Hepatic stellate cell (primary cell): ENCODE results near the gene CX3CR1.

Source experiments
- DNase-seq: peaks from one replicate; pipeline ENCODE4 v3.0.0; 2011; ENCODE audit warnings: low spot score

CX3CR1 gene

DNA sequence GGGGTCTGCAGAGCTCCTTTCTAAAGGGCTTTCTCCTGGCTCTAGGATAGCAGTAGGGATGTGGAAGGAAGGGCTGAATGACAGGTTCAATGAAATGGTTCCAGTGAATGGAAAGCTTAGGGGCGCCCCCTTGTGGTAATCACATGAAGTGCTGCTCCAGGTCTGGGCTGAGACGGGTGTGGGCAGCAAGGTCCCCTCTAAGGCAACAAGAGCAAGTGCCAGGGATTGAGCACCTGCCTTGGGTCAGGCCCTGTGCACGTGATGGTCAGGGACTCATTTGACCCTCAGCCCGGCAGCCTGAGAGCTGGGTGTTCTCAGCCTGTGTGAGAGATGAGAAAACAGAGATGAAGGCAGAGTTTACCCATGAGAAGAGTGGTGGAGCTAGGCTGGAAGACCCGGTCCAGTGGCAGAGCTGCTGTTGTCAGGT lies 12.1 kb upstream of the CX3CR1 start:
- peak; percentile 70 for DNase-seq

DNA sequence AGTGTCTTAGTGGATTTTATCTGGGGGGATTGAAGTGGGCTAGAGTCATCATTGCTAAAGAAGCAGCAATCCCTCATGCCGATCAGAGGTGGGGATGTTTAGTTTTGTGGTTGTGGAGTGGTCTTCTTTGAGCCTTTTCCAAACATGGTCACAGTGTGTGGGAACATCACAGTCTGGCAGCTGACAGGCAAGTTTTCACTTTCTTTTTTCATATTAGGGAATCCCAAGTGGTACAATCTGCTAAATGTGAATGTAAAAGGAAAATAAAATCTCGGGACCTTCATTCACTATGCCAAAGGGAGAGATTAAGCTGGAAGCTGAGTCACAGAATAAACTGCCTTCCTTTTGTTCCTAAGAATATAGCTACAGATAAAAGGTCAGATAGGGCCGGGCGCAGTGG lies 10.4 kb upstream of the CX3CR1 start:
- DNase-seq: peak; percentile 45

DNA sequence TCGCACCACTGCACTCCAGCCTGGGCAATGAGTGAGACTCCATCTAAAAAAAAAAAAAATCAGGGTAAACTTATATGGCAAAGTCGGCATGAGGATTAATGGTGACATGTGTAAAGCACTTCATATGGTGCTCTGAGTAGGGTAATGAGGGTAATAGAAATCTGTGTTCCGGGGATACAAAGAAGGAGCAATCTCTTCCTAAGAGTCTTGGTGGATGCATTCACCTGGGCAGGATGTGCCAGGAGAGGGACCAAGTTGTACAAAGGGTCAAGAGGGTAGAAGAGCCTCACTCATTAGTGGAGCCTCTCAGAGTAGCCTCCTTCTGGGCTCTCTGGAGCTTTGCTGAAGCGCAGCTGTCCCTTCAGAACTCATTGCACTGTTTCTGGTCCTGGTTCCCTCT lies 9.3 kb upstream of the CX3CR1 start:
- DNase-seq: no peak

DNA sequence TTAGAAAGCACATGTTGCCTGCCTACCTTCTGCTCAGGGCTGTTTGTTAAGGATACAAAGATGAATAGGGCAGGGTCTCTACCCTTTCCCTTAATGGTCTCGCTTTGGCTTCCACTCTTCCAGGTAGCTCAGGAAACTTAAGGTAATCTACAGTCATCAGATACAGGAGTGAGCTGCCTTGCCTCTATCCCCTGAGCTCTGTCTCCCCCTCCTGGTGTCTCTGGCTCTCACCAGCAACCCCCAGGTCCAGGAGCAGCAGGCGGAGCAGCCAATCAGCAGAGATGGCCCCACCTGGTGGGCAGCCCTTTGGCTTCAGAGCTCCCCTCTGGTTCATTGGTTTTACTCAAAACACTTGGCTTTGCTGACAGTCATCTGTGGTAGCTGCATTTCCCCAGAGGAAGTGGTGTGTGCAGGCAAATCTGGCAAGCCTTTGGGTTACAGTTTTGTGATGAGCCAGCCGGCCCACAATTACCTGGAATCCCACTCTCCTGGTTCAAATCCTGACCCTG lies 8.5 kb upstream of the CX3CR1 start:
- peak; percentile 95 for DNase-seq

DNA sequence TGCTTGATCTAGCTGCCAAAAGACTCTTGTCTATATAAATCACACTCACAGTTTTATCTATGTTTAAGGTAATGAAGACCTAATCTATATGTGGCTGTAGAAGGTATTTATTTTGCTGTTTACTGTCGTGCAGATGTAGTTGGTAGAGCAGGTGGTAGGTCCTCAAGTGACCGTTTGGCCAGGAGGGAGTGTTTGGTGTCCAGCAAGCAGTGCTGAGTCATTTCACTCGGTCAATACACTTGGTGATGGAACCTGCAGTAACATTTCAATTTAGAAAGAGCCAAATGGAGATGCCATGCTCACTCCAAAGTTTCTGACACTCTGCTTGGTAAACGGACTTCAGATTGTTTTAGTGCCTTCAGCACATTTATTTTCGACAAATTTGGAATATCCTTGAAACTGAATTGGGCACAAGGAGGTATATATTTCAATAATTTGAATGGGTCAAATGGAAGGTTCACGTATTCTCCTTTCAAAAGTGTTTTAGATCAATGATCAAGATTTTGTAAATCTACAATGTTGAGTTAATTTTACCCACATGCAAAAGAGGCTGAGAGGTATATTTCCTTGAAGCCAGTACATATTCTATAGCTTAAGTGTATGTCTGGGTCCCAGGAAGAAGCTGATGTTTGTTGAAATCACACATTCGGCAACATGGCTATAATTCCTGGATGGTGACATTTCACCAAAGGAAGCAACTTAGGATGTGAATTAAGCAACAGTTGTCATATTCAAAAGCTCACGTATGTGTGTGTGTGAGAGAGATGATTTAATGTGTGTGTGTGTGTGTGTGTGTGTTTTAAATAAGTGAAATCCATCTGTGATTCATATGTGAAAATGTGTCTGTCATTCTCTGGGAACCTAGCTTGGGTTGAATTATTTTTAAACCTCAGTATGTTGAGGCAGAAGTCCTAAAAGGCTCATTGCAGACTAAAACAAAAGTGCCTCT lies 7.7 kb upstream of the CX3CR1 start:
- no peak for DNase-seq

DNA sequence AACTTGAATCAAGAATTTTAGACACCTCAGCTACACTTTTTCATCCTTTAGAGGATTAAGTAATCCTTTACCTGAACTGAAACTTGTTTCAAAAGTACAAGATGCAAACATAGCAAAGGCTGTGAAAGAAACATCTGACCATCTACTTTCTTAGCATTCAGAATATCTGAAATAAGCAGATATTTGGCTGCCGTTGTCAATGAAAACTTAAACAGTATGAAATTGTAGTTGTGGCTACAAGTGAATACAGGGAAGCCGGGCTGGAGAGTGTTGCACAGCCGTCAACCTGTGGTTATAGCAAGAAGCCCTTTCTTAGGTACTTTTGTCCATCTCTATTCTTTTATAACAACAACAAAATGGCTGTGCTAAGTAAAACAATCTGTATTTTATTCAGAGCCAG lies 6.9 kb upstream of the CX3CR1 start:
- no peak for DNase-seq

DNA sequence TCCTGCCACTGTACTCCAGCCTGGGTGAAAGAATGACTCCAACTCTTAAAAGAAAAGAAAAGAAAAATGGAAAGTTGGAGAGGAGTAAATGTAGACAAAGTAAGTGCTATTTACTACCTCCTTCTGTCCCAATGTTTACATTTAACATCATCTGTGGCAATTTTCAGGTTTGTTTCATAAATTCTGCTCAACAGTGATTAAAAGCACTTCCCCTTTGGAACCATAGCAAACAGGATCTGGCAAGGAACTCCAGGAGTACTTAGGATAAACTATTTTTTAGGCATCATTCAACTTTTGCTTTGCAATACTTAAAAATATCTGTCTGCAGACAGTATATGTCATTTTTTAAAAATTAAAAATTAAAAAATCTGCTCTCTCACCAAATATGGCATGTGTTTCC lies 5.5 kb upstream of the CX3CR1 start:
- DNase-seq: no peak

DNA sequence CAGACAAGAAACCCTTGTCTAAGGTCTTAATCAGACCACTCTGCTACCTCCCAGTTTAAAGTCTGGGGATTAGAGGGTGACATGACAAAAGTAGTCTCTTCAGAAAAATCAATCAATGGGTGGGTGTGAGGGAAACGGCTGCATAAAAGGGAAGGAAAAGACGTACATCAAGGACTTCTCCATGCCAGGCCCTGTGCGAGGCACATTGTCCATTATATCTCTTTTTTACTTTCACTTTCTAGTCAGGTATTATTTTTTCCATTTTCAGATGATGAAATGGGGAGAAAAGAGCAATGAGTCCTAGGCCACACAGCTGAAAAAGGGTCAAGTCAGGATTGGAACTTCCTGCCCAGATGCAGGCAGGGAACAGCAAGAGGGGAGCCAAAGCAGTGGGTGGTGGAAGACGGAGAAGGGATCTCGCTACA lies 4.6 kb upstream of the CX3CR1 start:
- no peak for DNase-seq

DNA sequence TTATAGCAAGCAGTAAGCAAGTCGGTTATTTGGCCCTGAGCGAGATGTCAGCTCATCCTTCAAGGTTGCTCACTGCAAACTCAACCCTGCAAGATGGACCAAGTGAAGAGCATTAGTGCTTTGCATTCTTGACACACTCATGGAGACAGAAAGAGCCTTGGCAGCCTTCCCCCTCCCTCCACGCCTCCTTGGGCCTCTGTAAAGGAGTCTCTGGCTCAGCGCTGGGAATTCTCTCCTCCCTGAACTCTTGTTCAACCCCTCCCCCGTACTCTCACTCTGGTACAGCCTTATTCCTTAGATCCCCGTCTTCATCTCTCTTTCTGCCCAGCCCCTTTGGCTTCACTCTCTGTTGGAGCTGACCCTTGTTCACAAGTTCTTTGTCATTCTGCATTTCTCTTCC lies 2.2 kb upstream of the CX3CR1 start:
- no peak for DNase-seq

DNA sequence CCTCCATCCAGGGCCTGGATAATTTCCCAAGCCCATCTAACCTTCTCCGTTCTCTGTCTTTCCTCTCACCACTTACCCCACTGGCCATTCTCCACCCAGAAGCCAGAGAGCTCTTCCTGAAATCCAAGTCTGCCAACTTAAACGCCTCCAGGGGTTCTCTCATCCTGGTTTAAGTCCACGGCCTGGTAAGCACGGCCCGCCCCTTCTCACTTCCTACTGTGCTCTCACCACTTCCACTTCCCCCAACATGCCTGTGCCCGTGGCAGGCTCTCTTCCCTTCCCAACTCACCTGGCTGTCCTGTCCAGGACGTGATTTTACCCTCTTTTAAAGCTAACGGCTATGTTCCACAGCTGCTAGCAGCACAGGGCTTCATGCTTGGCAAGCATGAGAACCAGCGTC lies 1.7 kb upstream of the CX3CR1 start:
- DNase-seq: no peak

DNA sequence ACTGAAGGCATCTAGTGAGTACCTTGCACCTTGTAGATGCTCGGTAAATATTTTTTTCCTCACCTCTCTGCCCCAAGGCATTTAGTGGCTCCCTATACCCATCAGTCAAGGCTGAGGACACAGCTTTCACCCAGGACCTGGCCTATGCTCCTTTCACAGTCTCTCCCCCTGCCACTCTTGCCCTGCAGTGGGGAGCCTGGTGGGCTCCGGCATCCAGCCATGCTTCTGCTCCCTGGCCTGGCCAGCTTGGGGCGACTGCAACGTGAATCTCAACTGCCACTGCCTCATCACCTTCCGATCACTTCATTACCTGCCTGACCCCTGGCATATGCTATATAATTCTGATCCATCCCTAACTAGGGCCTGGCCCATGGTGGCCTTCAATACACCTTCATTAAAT lies 735 bp upstream of the CX3CR1 start:
- no peak for DNase-seq

DNA sequence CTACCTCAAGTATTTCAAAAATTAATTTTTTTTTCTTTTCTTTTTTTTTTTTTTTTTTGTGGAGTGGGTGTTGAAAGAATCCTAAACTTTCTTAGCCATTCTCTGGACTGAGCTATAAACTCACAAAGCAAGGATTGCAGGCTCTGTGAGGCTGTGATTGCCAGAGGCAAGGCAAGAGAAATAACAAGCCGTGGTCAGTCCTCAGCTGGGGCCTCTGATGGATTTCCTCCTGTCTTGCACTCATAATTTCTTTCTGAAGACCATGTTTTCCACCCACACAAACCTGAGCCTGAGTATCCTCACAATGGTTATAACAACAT lies 1.3 kb downstream of the CX3CR1 start:
- no peak for DNase-seq

DNA sequence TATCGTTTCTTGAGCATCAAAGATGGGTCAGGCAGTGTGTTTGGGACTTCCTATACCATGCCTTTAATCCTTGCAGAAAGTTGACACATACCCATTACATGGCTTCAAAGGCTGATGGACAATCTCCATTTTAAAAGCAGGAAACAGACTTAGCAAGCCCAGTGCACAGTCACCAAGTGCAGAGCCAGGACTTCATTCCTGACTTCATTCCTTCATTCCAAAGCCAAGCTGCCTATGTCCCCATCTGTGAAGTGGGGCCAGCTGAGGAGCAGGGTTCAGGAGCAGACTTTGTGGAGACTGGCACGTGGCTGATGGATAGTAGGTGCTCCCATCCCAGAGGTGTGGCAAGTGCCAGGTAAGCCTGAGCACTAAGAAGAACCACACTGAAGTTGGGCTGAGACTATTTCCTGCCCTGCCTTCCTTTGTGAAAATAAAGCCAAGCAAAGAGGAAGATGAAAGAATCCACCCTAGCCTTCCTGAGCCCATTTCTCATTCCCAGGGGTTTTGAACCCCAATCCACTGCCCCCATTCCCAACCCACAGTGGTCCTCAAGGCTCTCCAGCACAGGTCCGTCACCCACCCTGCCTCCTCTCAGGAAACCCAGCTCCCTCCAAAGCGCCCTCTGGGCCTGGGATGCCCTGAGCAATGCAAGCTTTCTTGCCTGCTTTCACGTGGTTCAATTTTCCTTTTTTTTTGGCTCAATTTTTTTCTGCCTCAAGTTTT lies 1.8 kb downstream of the CX3CR1 start:
- no peak for DNase-seq

DNA sequence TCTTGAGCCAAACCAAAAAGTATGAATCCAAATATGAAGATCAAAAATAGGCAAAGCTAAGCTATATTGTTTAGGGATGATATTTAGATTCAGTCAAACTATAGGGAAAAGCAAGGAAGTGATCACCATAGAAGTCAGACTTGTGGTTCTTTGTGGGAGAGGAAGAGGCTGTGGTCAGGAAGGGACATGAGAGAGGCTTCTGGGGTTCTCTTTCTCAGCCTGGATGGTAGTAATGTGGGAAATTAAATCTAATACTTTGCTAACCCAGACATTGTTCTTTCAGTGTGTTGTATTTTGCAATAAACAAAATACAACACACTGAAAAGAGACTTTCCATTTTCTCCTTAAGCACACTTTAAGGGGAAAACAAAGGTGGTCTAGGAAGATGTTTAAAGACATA lies 3.1 kb downstream of the CX3CR1 start:
- DNase-seq: no peak

DNA sequence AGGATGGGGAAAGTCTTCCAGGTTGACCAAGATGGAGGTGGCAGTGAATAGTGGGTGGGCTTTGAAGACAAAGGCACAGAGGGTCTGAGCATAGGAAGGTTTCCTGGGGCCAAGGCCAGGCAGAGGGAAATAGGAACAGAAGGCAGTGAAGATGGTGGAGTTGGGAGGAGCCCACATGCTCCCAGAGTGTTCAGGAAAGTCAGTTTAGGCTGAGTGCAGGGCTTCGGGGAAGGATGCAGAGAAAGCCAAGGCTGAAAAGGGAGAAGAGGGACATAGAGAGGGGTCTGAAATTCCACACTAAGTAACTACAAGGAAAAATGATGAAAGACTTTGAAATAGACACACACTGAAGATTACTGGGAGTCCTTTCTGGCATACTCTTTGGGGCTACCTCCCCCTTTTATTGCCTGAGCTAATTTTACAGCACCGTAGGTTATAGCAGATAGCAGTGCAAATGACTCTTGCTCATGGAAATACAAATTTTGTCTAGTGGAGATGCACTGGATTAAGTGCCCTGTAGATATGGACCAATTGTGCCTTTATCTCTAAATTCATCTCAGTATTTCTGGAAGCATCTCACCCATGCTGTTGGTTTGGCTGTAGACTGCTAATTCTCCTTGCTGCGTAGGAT lies 3.8 kb downstream of the CX3CR1 start:
- DNase-seq: no peak

DNA sequence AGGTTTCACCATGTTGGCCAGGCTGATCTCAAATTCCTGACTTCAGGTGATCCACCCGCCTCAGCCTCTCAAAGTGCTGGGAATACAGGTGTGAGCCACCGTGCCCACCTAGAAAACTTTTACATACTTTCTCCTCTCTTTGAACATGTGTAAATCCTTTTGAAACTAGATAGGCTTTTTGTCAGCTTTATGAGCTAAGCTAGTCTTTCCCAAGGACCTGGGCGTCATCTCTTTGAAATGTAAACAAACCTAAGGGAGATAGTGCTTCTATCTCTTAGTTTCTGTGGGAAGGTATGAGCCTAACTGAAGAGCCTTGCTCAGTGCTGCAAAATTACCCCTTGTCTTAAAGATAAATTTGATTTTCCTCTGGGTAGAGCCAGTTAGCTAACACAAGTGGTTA lies 4.8 kb downstream of the CX3CR1 start:
- DNase-seq: no peak

DNA sequence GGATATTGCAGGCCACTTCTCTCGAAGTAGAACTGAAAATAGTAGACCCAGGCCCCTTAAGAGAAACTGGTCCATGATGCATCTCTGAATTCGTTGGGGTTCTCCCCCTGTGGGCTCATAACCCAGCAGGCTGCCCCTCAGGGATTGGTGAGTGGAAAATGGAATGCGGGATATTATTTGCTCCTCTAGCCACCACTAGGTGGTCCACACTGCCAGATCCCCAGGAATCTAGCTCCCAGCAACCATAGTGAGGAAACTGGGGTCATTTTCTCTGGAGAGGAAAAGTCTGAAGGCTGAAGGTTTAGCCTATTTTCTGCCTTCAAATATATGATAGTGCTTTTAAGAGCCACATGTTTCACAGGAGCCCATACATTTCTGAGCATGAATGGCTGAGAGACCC lies 6.7 kb downstream of the CX3CR1 start:
- no peak for DNase-seq

DNA sequence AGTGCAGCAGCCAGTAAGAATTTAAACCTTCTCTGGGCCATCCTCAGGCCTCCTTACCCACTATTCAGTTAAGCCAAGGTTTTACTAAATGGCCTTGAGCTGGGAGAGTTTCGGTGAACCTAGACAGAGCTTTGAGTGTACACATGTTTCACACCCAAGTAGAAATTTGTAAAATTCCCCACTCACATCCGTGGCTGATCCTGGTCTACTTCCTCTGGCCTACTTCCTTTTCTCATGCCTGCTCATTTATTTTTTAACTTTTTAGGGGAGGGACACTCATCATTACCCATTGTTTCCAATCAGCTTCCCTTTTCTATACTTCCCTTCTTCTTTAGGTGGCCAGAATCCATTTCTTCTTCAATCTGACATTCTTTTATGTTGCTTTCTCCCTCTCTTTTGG lies 7.6 kb downstream of the CX3CR1 start:
- DNase-seq: no peak

DNA sequence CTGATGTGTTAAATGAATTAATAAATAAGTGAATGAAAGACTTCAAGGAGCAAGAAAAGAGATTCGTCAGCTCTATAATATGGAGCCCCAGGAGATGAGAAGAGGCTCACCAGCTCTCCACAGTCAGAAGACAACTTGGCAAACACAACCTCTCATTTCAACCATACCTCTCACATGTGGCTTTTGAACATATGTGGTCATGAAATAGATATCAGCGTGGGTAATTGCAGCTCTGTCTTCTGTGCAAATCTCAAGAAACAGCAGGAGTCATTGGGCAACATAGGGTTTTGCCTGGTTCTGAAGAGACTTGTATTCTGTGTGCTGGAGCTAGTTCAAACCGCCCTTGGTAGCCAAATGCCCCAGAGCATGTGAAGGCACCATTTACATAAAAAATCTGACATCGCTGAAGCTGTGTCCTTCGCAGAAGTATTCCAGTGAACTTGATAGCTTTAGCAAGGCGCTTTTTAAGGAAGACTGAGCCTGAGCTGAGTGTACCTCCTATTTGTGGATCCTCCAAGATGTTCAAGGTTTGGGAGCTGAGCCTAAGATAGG lies 8.4 kb downstream of the CX3CR1 start:
- no peak for DNase-seq

DNA sequence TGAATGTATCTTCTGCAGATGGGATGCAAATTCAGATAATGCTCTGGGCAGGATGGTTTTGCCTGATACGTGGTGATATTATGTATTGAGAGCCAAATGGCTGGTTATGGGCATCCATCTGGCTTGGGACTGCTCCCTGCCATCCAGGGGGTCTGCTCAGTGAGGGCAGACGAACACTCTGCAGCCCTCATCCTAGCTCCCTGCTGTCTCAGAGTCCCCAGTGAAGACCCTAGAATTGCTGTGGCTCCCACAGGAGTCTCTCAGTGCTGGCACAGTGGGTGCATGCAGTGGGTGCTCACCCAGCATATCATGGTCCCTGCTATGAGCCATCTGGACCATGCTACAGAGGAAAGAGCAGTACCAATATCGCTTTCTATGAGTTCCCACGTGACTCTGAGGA lies 10.3 kb downstream of the CX3CR1 start:
- no peak for DNase-seq

DNA sequence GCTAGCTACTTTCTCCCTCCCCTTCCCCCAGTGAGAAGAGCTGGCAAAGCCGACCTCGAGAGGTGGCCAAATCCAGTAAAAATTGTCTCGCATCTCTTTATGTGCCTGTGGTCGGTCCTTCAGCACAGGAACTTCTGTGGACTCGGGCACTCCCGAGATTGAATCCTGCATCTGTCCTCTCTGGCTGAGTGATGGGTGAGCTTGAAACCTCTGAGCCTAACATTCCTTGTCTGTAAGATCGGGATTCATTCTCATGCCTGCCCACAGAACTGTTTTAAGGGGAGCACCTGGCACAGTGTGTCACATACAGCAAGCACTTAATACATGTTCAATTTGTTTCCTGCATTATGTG lies 11.3 kb downstream of the CX3CR1 start:
- no peak for DNase-seq

DNA sequence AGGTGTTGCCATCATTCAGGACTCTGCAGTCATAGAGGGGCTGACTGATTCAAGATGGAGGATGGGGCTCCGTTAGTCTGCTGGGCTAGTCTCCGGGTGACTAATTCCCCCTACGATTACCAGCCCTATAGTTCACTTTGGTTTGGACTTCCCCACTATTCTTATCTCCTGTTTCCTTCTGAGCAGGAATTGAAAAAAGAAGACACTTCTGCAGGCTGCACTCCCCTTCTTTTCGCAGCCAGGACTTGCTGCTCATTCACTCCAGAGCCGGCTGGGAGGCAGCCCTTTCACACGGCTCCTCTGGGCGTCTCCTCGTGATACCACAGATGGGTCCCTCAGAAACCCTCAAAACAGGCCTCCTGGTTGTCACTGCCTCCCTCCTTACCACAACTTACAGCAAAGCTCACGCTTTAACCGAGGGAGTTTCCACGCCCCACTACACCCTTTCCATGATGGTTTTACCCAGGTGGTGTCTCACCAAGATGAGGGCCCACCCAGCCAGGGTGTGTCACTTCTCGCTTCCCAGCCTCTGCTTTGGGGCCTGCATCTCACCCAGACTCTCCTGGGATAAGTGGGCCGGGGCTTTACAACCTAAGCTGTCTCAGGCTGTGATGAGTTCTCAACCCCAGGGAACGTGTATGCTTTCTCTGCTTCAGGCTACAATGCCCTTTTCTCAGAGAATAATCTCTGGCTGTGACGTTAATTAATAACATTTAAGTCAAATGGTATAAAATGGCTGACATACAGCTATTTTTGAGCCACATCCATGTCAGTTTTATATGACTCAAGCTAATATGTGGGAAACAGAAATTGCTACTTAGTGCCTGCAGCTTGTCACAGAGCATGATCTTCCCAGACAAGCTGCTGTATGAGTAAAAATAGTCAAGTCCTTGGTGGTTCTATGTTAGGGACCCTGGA lies 11.9 kb downstream of the CX3CR1 start:
- no peak for DNase-seq
